Esophagus muscularis mucosa (tissue), 4 donors: ENCODE data around the gene TXNDC11. TPM values are rescaled to one million over a fixed set of nuclear protein-coding genes. Genes with fewer than 3 reads are reported as not detected.

Source experiments
- DNase-seq: peaks from one replicate; pipeline ENCODE4 v3.0.0-alpha.2; 2017; ENCODE audit errors: extremely low spot score
- H3K27ac ChIP-seq, 4 donors: fragments of 200-600 bp; sonication (generic); replicated peaks in 1 of 4; 1 replicate in 3 of 4; 2 replicates in 1 of 4; pipeline ENCODE4 v1.5.1; 2016 to 2019; ENCODE audit warnings: mild to moderate bottlenecking in 1 of 4
- H3K27me3 ChIP-seq, 4 donors: fragments of 200-600 bp; sonication (generic); one replicate each; pipeline versions ENCODE4 v1.5.1 to v1.6.0; 2016 to 2019
- H3K36me3 ChIP-seq, 4 donors: fragments of 200-600 bp; sonication (generic); one replicate each; pipeline ENCODE4 v1.5.1; 2016 to 2019
- H3K4me1 ChIP-seq, 4 donors: fragments of 200-600 bp; sonication (generic); one replicate each; pipeline ENCODE4 v1.5.1; 2016 to 2019
- H3K4me3 ChIP-seq, 4 donors: fragments of 200-600 bp; sonication (generic); 1 replicate in 2 of 4; 2 replicates in 2 of 4; pipeline ENCODE4 v1.5.1; 2016 to 2019; ENCODE audit warnings: mild to moderate bottlenecking in 4 of 4, moderate library complexity in 1 of 4
- H3K9me3 ChIP-seq, 4 donors: fragments of 200-600 bp; sonication (generic); 1 replicate in 3 of 4; 2 replicates in 1 of 4; pipeline ENCODE4 v1.5.1; 2016 to 2019
- EP300 ChIP-seq: sonication (generic); formaldehyde crosslinking; IDR thresholded peaks from one replicate; pipeline ENCODE4 v1.6.1; 2017; ENCODE audit warnings: antibody characterized with exemption
- POLR2A ChIP-seq: fragments of 450-650 bp; IDR thresholded peaks from one replicate; pipeline ENCODE4 v1.6.1; 2017; ENCODE audit warnings: antibody characterized with exemption, moderate library complexity, mild to moderate bottlenecking, low read depth
- POLR2AphosphoS5 ChIP-seq, 2 donors: sonication (generic); formaldehyde crosslinking; IDR thresholded peaks; one replicate each; pipeline ENCODE4 v1.6.1; 2017; ENCODE audit warnings: antibody characterized with exemption in 2 of 2
- WGBS: methylation state at CpG from one replicate; pipeline ENCODE4 v1.1.5; 2018; 5-methylcytosine and 5-hydroxymethylcytosine counted together
- intact Hi-C: fragments of 100-400 bp; cut with DNase I; formaldehyde crosslinking; loops from one replicate; pipeline ENCODE4 v1.15.1; 2023
- total RNA-seq, 4 donors: library from RNA; depleted of rRNA; stranded (reverse); fragments of >200 nt; gene quantifications; one replicate each; pipeline versions ENCODE4 v1.1.0 to v1.2.1, GENCODE V29; 2016
- TF ChIP-seq, protein P1 (sequence below), 3 experiments: fragments of 200-600 bp in 2 of 3; fragments of 450-650 bp in 1 of 3; sonication (generic) in 2 of 3; IDR thresholded peaks; one replicate each; pipeline ENCODE4 v1.5.1; 2017 to 2019; ENCODE audit warnings: antibody characterized with exemption in 3 of 3, mild to moderate bottlenecking in 2 of 3, moderate library complexity in 1 of 3

Gene TXNDC11
- total RNA-seq, 4 donors from 2014 or later: 32.4 to 47.2 (median 38.2) TPM

GRCh38 chr16:11736903-11737302 lies 5.8 kb downstream of the TXNDC11 start:
- peaks cover 48 to 83% (median 82%) of the 10 kb centered on the region in 4 donors for H3K4me1 ChIP-seq
- peak overlapping the region in 1 of 4 donors; percentile 50 for H3K27ac ChIP-seq
- no peak for DNase-seq
- WGBS: 92% methylated on average over 6 of the region's 6 CpGs
- peaks cover 27 to 52% (median 40%) of the 10 kb centered on the region in 4 donors for H3K36me3 ChIP-seq
- H3K9me3 ChIP-seq: no peaks in the 10 kb centered on the region
- no peak overlapping the region for H3K4me3 ChIP-seq
- intact Hi-C loops: loop anchor here (10.0 kb wide), 1 partner anchor 62 kb away; no protein-coding TSS in a partner anchor
- no peak for TF ChIP-seq POLR2AphosphoS5 (IDR thresholded peaks at IDR 0.05)
- TF ChIP-seq, protein P1, sequence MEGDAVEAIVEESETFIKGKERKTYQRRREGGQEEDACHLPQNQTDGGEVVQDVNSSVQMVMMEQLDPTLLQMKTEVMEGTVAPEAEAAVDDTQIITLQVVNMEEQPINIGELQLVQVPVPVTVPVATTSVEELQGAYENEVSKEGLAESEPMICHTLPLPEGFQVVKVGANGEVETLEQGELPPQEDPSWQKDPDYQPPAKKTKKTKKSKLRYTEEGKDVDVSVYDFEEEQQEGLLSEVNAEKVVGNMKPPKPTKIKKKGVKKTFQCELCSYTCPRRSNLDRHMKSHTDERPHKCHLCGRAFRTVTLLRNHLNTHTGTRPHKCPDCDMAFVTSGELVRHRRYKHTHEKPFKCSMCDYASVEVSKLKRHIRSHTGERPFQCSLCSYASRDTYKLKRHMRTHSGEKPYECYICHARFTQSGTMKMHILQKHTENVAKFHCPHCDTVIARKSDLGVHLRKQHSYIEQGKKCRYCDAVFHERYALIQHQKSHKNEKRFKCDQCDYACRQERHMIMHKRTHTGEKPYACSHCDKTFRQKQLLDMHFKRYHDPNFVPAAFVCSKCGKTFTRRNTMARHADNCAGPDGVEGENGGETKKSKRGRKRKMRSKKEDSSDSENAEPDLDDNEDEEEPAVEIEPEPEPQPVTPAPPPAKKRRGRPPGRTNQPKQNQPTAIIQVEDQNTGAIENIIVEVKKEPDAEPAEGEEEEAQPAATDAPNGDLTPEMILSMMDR (IDR thresholded peaks at IDR 0.05): no peak
- no peaks in the 10 kb centered on the region for H3K27me3 ChIP-seq

DNA sequence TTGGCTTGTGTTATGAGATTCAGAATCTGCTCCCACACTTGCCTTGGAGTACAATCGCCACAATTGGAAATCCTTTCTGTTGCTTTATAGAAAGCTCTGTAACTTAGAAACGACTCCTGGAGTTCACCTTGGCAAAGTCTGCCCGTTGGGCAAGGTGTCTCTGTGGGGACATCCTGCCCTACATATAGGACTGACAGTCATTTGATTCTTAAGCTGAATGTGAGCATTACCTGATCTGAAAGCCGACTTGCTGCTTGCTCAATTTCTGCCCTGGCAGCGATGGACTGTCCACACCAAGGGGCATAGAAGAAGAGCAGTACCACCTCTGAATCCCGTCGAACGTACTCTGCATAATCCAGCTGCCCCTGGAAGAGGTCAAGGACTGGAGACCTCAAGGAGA lies 6.9 kb downstream of the TXNDC11 start:
- TF ChIP-seq, protein P1 (IDR thresholded peaks at IDR 0.05): no peak
- TF ChIP-seq EP300 (no peak), POLR2AphosphoS5 (IDR thresholded peaks at IDR 0.05) (no peak)
- DNase-seq: no peak
- H3K27ac ChIP-seq: peak overlapping the region; percentile 3 to 50 (median 28)
- H3K27me3 ChIP-seq: no peaks in the 10 kb centered on the region
- intact Hi-C loops: loop anchor here (10.0 kb wide), 1 partner anchor 61 kb away; no protein-coding TSS in a partner anchor
- WGBS: 84% methylated on average over 6 of the region's 8 CpGs
- no peaks in the 10 kb centered on the region for H3K9me3 ChIP-seq
- H3K4me1 ChIP-seq: peaks cover 49 to 78% (median 76%) of the 10 kb centered on the region in 4 donors
- H3K36me3 ChIP-seq: peaks cover 30 to 63% (median 47%) of the 10 kb centered on the region in 4 donors
- H3K4me3 ChIP-seq: no peak overlapping the region

GRCh38 chr16:11734653-11735043 lies 8.0 kb downstream of the TXNDC11 start:
- TF ChIP-seq EP300: no peak
- TF ChIP-seq POLR2A: no peak
- TF ChIP-seq, protein P1 (IDR thresholded peaks at IDR 0.05): no peak
- TF ChIP-seq POLR2AphosphoS5 (IDR thresholded peaks at IDR 0.05): no peak
- Histone ChIP-seq H3K4me3 (no peak overlapping the region), H3K27me3 (no peaks in the 10 kb centered on the region), H3K27ac (peak overlapping the region; percentile 11 to 46 (median 32)), H3K36me3 (peaks cover 30 to 74% (median 51%) of the 10 kb centered on the region in 4 donors), H3K9me3 (no peaks in the 10 kb centered on the region), H3K4me1 (peaks cover 43 to 71% (median 69%) of the 10 kb centered on the region in 4 donors)
- no peak for DNase-seq
- intact Hi-C loops: loop anchor here (10.0 kb wide), 1 partner anchor 60 kb away; no protein-coding TSS in a partner anchor
- whole genome bisulfite sequencing: 44% methylated on average over 6 of the region's 6 CpGs

- Histone ChIP-seq H3K27ac (peak overlapping the region; percentile 11 to 46 (median 32)), H3K4me3 (no peak overlapping the region), H3K4me1 (peaks cover 43 to 66% (median 64%) of the 10 kb centered on the region in 4 donors), H3K9me3 (no peaks in the 10 kb centered on the region), H3K27me3 (no peaks in the 10 kb centered on the region), H3K36me3 (peaks cover 30 to 79% (median 54%) of the 10 kb centered on the region in 4 donors)
- no peak for DNase-seq
- intact Hi-C loops: loop anchor here (10.0 kb wide), 1 partner anchor 59 kb away; no protein-coding TSS in a partner anchor
- 36% methylated on average over 3 of the region's 3 CpGs for WGBS
- TF ChIP-seq POLR2AphosphoS5 (IDR thresholded peaks at IDR 0.05) (no peak), EP300 (no peak), POLR2A (no peak)
- TF ChIP-seq, protein P1 (IDR thresholded peaks at IDR 0.05): no peak
These were observed 8.5 kb downstream of the TXNDC11 start for GRCh38 chr16:11734025-11734652.
